ENCODE data around the gene BCL2. TPM values are rescaled to one million over a fixed set of nuclear protein-coding genes. Genes with fewer than 3 reads are reported as not detected.

BCL2 gene
- total RNA-seq, 4 donors from 2014 or later: 16.2 to 54.5 (median 20.7) TPM

DNA sequence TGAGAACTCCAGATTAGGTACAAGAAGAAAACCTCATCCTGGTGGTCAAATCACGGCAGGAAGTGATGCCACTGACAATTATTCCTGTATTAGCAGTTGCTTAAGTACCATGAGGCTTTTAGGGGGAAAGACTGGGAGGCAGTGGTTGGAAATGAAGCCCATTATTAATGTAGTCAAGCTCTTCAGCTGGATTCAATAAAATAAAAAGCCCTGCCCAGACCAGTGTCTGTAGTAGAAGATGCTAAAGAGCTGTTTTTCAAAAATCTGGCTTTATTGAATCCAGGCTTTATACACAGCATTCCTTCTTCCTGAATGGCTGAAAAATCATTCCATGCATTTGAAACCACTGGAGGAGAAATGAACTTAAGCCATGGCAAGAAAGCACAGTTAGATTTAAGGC lies 155.2 kb downstream of the BCL2 start:
- no peak overlapping the region for H3K27ac ChIP-seq
- TF ChIP-seq, protein P1, sequence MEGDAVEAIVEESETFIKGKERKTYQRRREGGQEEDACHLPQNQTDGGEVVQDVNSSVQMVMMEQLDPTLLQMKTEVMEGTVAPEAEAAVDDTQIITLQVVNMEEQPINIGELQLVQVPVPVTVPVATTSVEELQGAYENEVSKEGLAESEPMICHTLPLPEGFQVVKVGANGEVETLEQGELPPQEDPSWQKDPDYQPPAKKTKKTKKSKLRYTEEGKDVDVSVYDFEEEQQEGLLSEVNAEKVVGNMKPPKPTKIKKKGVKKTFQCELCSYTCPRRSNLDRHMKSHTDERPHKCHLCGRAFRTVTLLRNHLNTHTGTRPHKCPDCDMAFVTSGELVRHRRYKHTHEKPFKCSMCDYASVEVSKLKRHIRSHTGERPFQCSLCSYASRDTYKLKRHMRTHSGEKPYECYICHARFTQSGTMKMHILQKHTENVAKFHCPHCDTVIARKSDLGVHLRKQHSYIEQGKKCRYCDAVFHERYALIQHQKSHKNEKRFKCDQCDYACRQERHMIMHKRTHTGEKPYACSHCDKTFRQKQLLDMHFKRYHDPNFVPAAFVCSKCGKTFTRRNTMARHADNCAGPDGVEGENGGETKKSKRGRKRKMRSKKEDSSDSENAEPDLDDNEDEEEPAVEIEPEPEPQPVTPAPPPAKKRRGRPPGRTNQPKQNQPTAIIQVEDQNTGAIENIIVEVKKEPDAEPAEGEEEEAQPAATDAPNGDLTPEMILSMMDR (IDR thresholded peaks at IDR 0.05): no peak
- TF ChIP-seq POLR2A (IDR thresholded peaks at IDR 0.05): no peak

DNA sequence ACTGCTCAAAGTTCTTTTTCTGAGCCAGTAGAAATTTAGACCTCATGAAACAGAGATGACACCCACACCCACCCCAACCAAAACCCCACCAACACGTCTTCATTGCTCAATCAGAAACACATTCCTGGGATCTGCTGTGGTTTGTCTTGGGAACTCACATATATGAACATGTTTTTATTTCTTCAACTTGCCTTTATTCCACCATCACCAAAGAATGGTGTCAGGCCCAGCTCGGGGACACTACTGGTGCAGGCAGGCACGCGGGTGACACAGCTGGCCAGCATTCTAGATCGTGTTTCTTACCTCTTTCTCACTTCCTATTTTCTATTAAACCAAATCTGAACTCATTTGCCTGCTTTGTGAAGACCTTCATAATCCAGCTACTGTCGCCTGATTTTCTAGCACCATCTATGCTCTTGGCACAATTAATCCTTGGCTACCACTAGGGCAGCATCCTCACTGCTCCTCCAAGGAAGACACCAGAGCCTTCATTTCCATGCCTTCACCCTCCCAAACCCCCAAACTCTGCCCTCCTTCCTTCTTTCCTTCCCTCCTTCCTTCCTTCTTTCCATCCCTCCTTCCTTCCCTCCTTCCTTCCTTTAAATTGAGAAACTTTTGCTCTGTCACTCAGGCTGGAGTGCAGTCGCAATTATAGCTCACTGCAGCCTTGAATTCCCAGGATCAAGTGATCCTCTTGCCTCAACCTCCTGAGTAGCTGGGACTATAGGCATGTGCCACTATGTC lies 157.1 kb downstream of the BCL2 start:
- no peaks in the 10 kb centered on the region for H3K27me3 ChIP-seq
- no peaks in the 10 kb centered on the region for H3K9me3 ChIP-seq
- H3K27ac ChIP-seq: peak overlapping the region; percentile 73 to 93 (median 86)
- peaks cover 3 to 52% (median 19%) of the 10 kb centered on the region in 4 donors for H3K4me1 ChIP-seq
- TF ChIP-seq, protein P1 (IDR thresholded peaks at IDR 0.05): no peak
- TF ChIP-seq POLR2A (IDR thresholded peaks at IDR 0.05): no peak
- peak in 2 of 3 donors; percentile 81 to 86 for DNase-seq
- no peaks in the 10 kb centered on the region for H3K36me3 ChIP-seq
- H3K4me3 ChIP-seq: no peak overlapping the region

More for the DNA sequence above, 155.2 kb downstream of the BCL2 start:
- H3K4me1 ChIP-seq: peaks cover 3 to 34% (median 16%) of the 10 kb centered on the region in 4 donors
- H3K27me3 ChIP-seq: no peaks in the 10 kb centered on the region
- no peak overlapping the region for H3K4me3 ChIP-seq
- H3K36me3 ChIP-seq: no peaks in the 10 kb centered on the region
- no peaks in the 10 kb centered on the region for H3K9me3 ChIP-seq
- DNase-seq: no peak

DNA sequence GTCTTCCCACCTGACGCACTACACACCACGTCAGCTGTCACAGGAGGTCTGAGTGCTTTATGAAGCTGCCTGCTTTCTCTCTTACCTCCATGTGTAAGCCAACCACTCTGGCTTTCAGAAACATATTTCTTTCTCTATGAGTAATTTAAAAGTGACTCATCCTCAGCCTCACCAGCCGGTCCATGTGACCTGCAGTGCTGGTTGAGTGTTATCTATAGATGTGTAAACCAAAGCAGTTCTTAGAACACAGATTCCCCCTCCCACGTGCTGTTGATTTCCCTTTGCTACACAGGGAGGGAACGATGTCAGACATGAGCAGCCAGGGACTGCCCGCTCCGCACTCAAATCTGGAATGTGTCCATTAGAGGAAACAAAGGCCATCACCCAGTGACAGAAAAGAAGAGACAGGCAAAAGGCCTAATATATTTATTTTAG lies 157.8 kb downstream of the BCL2 start:
- Histone ChIP-seq H3K4me1 (peaks cover 3 to 57% (median 23%) of the 10 kb centered on the region in 4 donors), H3K27me3 (no peaks in the 10 kb centered on the region), H3K4me3 (peak overlapping the region in 1 of 4 donors; percentile 10), H3K27ac (peak overlapping the region; percentile 73 to 93 (median 86)), H3K9me3 (no peaks in the 10 kb centered on the region), H3K36me3 (no peaks in the 10 kb centered on the region)
- DNase-seq: peak; percentile 67 to 95 (median 87)
- TF ChIP-seq, protein P1 (IDR thresholded peaks at IDR 0.05): no peak
- TF ChIP-seq POLR2A (IDR thresholded peaks at IDR 0.05): peak in 1 of 2 donors; percentile 68

DNA sequence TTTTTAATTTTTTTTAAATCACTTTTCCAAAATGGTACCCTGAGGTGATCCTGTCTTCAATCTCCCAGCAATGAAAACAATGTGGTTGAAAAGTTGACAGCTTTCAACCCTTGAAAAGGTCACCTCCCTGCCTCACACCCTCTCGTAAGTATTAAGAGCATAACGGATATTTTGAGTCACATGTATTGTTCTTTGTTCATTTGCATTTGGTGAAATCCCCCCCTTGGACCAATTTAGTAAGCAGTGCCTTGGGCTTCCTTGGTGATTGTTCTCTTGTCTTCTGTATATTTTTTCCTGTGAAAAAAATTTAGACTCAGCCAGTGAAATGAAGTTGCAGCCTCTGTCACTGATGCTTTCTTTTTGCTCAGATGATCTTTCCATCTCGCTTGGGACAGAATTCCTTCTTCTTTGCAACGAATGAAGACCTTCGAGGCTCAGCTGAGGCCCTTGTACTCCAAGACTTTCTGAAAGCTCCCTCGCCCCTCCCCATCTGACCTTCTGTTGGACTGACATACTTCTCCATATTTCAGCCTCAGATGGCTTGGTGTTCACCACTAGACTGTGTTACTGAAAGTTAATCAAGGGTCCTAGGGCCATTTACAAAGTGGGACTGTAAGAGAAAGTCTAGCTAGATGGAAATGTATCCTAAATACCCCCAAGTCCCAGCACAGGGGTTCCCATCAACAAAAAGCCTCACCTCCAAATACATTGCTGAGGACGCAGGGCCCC lies 158.4 kb downstream of the BCL2 start:
- DNase-seq: no peak
- H3K4me3 ChIP-seq: peak overlapping the region in 1 of 4 donors; percentile 10
- peaks cover 7 to 57% (median 28%) of the 10 kb centered on the region in 4 donors for H3K4me1 ChIP-seq
- no peaks in the 10 kb centered on the region for H3K9me3 ChIP-seq
- no peak for TF ChIP-seq POLR2A (IDR thresholded peaks at IDR 0.05)
- TF ChIP-seq, protein P1 (IDR thresholded peaks at IDR 0.05): no peak
- no peaks in the 10 kb centered on the region for H3K36me3 ChIP-seq
- no peaks in the 10 kb centered on the region for H3K27me3 ChIP-seq
- H3K27ac ChIP-seq: peak overlapping the region; percentile 73 to 93 (median 86)

DNA sequence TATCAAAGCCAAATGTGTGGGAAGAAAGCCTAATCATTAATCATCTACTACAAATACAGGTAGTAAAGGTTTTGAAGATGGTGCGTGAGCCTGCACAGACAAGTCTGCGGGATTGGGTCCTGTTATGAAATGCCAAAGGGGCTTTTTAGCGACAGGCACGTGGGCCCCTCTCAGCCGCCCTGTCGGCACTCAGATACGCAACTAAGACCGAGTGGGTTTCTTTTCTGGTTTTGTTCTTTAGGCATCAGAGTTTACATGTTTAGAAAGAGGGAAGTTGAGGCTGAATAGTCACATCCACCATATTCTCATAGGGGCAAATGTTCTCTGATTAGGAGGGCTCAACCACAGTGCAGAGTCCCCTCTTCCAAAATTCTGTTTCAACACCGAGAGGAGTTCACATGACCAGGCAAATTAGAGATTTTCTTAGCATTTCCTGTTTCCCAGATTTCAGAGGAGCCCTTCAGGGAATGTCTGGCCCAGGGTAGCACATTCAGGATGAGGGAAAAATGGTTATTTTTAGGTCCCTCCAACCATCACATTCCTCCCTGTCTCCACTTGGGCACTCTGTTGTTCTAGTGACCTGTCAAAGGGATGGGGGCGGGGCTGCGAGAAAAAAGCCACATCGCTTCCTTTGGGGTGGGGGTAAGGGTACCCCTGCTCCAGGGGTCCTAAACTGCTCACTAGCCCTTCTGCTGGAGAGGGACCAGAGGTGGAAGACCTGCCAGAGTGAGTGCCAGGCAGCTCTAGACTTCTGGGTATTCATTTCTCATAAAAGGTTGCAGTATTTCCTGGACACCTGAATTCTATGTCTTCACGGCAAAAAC lies 159.2 kb downstream of the BCL2 start:
- no peak for TF ChIP-seq POLR2A (IDR thresholded peaks at IDR 0.05)
- TF ChIP-seq, protein P1 (IDR thresholded peaks at IDR 0.05): no peak
- Histone ChIP-seq H3K36me3 (no peaks in the 10 kb centered on the region), H3K4me1 (peaks cover 7 to 57% (median 35%) of the 10 kb centered on the region in 4 donors), H3K27me3 (no peaks in the 10 kb centered on the region), H3K27ac (peak overlapping the region; percentile 73 to 93 (median 86)), H3K9me3 (no peaks in the 10 kb centered on the region), H3K4me3 (no peak overlapping the region)
- DNase-seq: no peak

Data from Peyer's patch (tissue), 4 donors.